Measurements from ENCODE around the gene SLC35F4. TPM values are rescaled to one million over a fixed set of nuclear protein-coding genes. Genes with fewer than 3 reads are reported as not detected.

SLC35F4 gene
- total and polyA plus RNA-seq, 2 of the 4 experiments (the other 2 are of a cell fraction) = not detected

- Histone ChIP-seq H3K23ac (ENCODE audit: low read depth, low read length) (no peak overlapping the region), H3K27me3 (ENCODE audit: control insufficient read depth, insufficient read depth, low read length) (no peaks in the 10 kb centered on the region), H4K91ac (ENCODE audit: insufficient read depth, low read depth, low read length) (no peak overlapping the region), H3K79me1 (ENCODE audit: low read depth in 1 of 2, low read length in 2 of 2) (no peaks in the 10 kb centered on the region), H2AK5ac (ENCODE audit: low read depth, low read length) (no peak overlapping the region), H2AK9ac (replicated peaks; ENCODE audit: low read depth, low read length, poor library complexity) (no peak overlapping the region), H3K36me3 (ENCODE audit: control insufficient read depth, insufficient read depth, low read length) (no peaks in the 10 kb centered on the region), H4K8ac (ENCODE audit: low read depth in 2 of 2, low read length in 2 of 2) (no peak overlapping the region), H3K56ac (ENCODE audit: extremely low read depth, insufficient read depth, low read length) (no peak overlapping the region), H3K18ac (ENCODE audit: low read depth, low read length) (no peak overlapping the region), H4K20me1 (ENCODE audit: insufficient read depth, low read length) (no peaks in the 10 kb centered on the region), H2BK5ac (ENCODE audit: low read depth, low read length, poor library complexity, severe bottlenecking) (no peak overlapping the region), H2BK15ac (ENCODE audit: low read depth, low read length) (no peak overlapping the region), H3K4me1 (ENCODE audit: control insufficient read depth, insufficient read depth, low read length) (no peaks in the 10 kb centered on the region), H3K4me3 (ENCODE audit: insufficient read depth, low read depth, low read length) (no peak overlapping the region), H3K4ac (ENCODE audit: low read depth, low read length) (no peak overlapping the region), H2BK20ac (ENCODE audit: low read depth, low read length) (no peak overlapping the region), H3K4me2 (ENCODE audit: low read depth, low read length) (no peak overlapping the region), H3K9me1 (ENCODE audit: insufficient read depth, low read length) (no peaks in the 10 kb centered on the region), H3K9me3 (ENCODE audit: control insufficient read depth, insufficient read depth, low read length) (peaks cover 3% of the 10 kb centered on the region; the same call in 1 of the 2 replicates), H3K14ac (replicated peaks; ENCODE audit: low read depth, low read length) (no peak overlapping the region), H2BK120ac (ENCODE audit: low read depth, low read length) (no peak overlapping the region), H2AFZ (replicated peaks; ENCODE audit: low read length, poor library complexity) (no peak overlapping the region), H3K9ac (ENCODE audit: low read depth, low read length) (no peak overlapping the region), H3K27ac (ENCODE audit: insufficient read depth, low read length) (no peak overlapping the region), H4K5ac (ENCODE audit: low read depth, low read length) (no peak overlapping the region)
- in situ Hi-C loops (cut with MboI; ENCODE audit: low sequenced_read_pairs) (no loop called here), dilution Hi-C loops (cut with HindIII; ENCODE audit: low sequenced_read_pairs, unreplicated experiment) (no loop called here), intact Hi-C loops (cut with micrococcal nuclease) (no loop called here)
- BruUV-seq (replicated peaks) = no TSS peak
- TF ChIP-seq BHLHE40 (IDR thresholded peaks at IDR 0.05; ENCODE audit: low read depth, low read length) (no peak), NFE2L2 (IDR thresholded peaks at IDR 0.05; ENCODE audit: low read depth, low read length) (no peak), RCOR1 (IDR thresholded peaks at IDR 0.05; ENCODE audit: insufficient replicate concordance, low read length) (no peak), POLR2A (IDR thresholded peaks at IDR 0.05; ENCODE audit: low read depth, low read length) (no peak), USF2 (IDR thresholded peaks at IDR 0.05; ENCODE audit: low read depth, low read length) (no peak), RAD21 (IDR thresholded peaks at IDR 0.05; ENCODE audit: low read length) (no peak), CHD1 (IDR thresholded peaks at IDR 0.05; ENCODE audit: low read depth, low read length) (no peak), CEBPB (IDR thresholded peaks at IDR 0.05; ENCODE audit: low read depth, low read length) (no peak), MAZ (IDR thresholded peaks at IDR 0.05; ENCODE audit: borderline replicate concordance, low read depth, low read length) (no peak), FOS (IDR thresholded peaks at IDR 0.05; ENCODE audit: low read depth, low read length) (no peak)
- ATAC-seq (ENCODE audit: low read depth) = no peak
- no peak for DNase-seq
- ChIA-PET POLR2A (ENCODE audit: unreplicated experiment) (no interaction called here), CTCF (no interaction called here)
- no CpG with 5 or more reads among the region's 5 CpGs for WGBS, 2 experiments (ENCODE audit: extremely low coverage in 2 of 2, insufficient read length in 1 of 2)
Measured at GRCh38 chr14:57559576-57559975, 306.3 kb downstream of the SLC35F4 start.
